HG03280 (cell line): Measurements from ENCODE around the gene KANSL1.

ENCODE experiments used
- ATAC-seq: cut with Tn5 transposase; IDR thresholded peaks from one replicate; pipeline ENCODE4 v1.9.1; 2021; ENCODE audit warnings: mild to moderate bottlenecking, moderate library complexity; ENCODE audit not compliant: unreplicated experiment

The KANSL1 gene

GRCh38 chr17:46141645-46142044 is 51.6 kb downstream of the KANSL1 start:
- ATAC-seq, result no peak

- no peak for ATAC-seq
Observed at GRCh38 chr17:46140645-46141197, 52.5 kb downstream of the KANSL1 start.

- ATAC-seq, result no peak
Observed at GRCh38 chr17:46139432-46140210, 53.6 kb downstream of the KANSL1 start.

- no peak for ATAC-seq
Observed at GRCh38 chr17:46138473-46138872, 54.8 kb downstream of the KANSL1 start.

GRCh38 chr17:46136820-46137219 is 56.4 kb downstream of the KANSL1 start:
- ATAC-seq, result no peak

- ATAC-seq, result no peak
Observed at GRCh38 chr17:46135879-46136563, 57.2 kb downstream of the KANSL1 start.

GRCh38 chr17:46135126-46135812 is 58.0 kb downstream of the KANSL1 start:
- ATAC-seq, result no peak

GRCh38 chr17:46129302-46129701 is 63.9 kb downstream of the KANSL1 start:
- no peak for ATAC-seq

GRCh38 chr17:46128453-46128852 is 64.8 kb downstream of the KANSL1 start:
- no peak for ATAC-seq

- ATAC-seq, result no peak
Observed at GRCh38 chr17:46127524-46127923, 65.7 kb downstream of the KANSL1 start.

GRCh38 chr17:46126840-46127239 is 66.4 kb downstream of the KANSL1 start:
- ATAC-seq, result no peak

- ATAC-seq, result no peak
Observed at GRCh38 chr17:46125831-46126230, 67.4 kb downstream of the KANSL1 start.

GRCh38 chr17:46124695-46125592 is 68.3 kb downstream of the KANSL1 start:
- ATAC-seq, result no peak

GRCh38 chr17:46123607-46124006 is 69.6 kb downstream of the KANSL1 start:
- no peak for ATAC-seq

- no peak for ATAC-seq
Observed at GRCh38 chr17:46122486-46122871, 70.8 kb downstream of the KANSL1 start.

GRCh38 chr17:46121841-46122485 is 71.3 kb downstream of the KANSL1 start:
- peak; percentile 49 for ATAC-seq

- no peak for ATAC-seq
Observed at GRCh38 chr17:46121165-46121764, 72.0 kb downstream of the KANSL1 start.

- no peak for ATAC-seq
Observed at GRCh38 chr17:46120537-46120936, 72.7 kb downstream of the KANSL1 start.

GRCh38 chr17:46120078-46120477 is 73.2 kb downstream of the KANSL1 start:
- no peak for ATAC-seq

- no peak for ATAC-seq
Observed at GRCh38 chr17:46118964-46119363, 74.3 kb downstream of the KANSL1 start.
